AG04450 (cell line): ENCODE data around the gene TSPAN4. TPM values are rescaled to one million over a fixed set of nuclear protein-coding genes. Genes with fewer than 3 reads are reported as not detected.

Experiments
- CTCF ChIA-PET: fragments of 300-600, 350-600 bp; formaldehyde crosslinking; extraction: SDS; loops from one replicate; lab custom pipeline; 2022; ENCODE audit warnings: antibody characterized with exemption, inconsistent platforms; lab: Charles Lee
- POLR2A ChIA-PET: fragments of 350-600 bp; formaldehyde crosslinking; extraction: SDS; loops from one replicate; lab custom pipeline; 2021; ENCODE audit warnings: antibody characterized with exemption, inconsistent platforms; lab: Yijun Ruan, JAX
- DNase-seq: peaks from one replicate; pipeline ENCODE4 v3.0.0-alpha.2; 2011; ENCODE audit warnings: low read depth, low spot score
- H3K27ac ChIP-seq: one replicate; pipeline ENCODE4 v1.5.1; 2012; ENCODE audit warnings: low read depth, low read length, control low read depth
- H3K27me3 ChIP-seq: one replicate; pipeline ENCODE4 v1.6.0; 2012; ENCODE audit warnings: low read length; ENCODE audit not compliant: control insufficient read depth, insufficient read depth
- H3K4me3 ChIP-seq: 2 replicates; pipeline ENCODE4 v1.5.1; 2011; ENCODE audit warnings: mild to moderate bottlenecking, low read depth, low read length, control low read depth
- H3K9me3 ChIP-seq: 2 replicates; pipeline ENCODE4 v1.5.1; 2012; ENCODE audit warnings: low read length; ENCODE audit not compliant: control insufficient read depth, insufficient read depth
- CTCF ChIP-seq: IDR thresholded peaks from 2 replicates; pipeline ENCODE4 v1.5.1; 2011; ENCODE audit warnings: low read depth, low read length, control low read depth, inconsistent platforms
- polyA plus RNA-seq: library from polyadenylated mRNA; depleted of rRNA; stranded (reverse); fragments of >200 nt; gene quantifications from 2 replicates; pipeline ENCODE4 v1.2.3, GENCODE V29; 2011

TSPAN4 gene
- polyA plus RNA-seq, 1 experiment: 92.6 TPM

GRCh38 chr11:843086-843734, 558 bp downstream of the TSPAN4 start:
- ChIA-PET POLR2A (interaction anchor here (0.8 to 3.1 kb wide), 9 partner anchors 10 to 798 kb away, joined by 3 to 66 read pairs (median 6); partner anchors contain the start of genes CD151, PNPLA2 and RPLP2), CTCF (no interaction called here)
- Histone ChIP-seq H3K27ac (peak overlapping the region; percentile 97), H3K4me3 (peak overlapping the region; percentile 71), H3K9me3 (no peaks in the 10 kb centered on the region; the same call in 1 of the 2 replicates), H3K27me3 (no peaks in the 10 kb centered on the region)
- TF ChIP-seq CTCF: peak; percentile 4; the same call in 1 of the 2 replicates
- DNase-seq: no peak

GRCh38 chr11:843818-844692, 1.4 kb downstream of the TSPAN4 start:
- peak overlapping the region; percentile 71 for H3K4me3 ChIP-seq
- H3K27me3 ChIP-seq: no peaks in the 10 kb centered on the region
- H3K27ac ChIP-seq: peak overlapping the region; percentile 97
- DNase-seq: peak; percentile 79
- no peaks in the 10 kb centered on the region; the same call in 1 of the 2 replicates for H3K9me3 ChIP-seq
- ChIA-PET POLR2A (interaction anchor here (1.3 to 3.1 kb wide), 6 partner anchors 11 to 35 kb away, joined by 3 to 66 read pairs (median 14); partner anchors contain the start of genes CD151, PNPLA2 and RPLP2), CTCF (no interaction called here)
- no peak for TF ChIP-seq CTCF

GRCh38 chr11:844693-845644, 2.3 kb downstream of the TSPAN4 start:
- no peaks in the 10 kb centered on the region for H3K27me3 ChIP-seq
- DNase-seq: peak; percentile 71
- POLR2A ChIA-PET: interaction anchor here (1.2 to 3.1 kb wide), 6 partner anchors 12 to 36 kb away, joined by 3 to 66 read pairs (median 14); partner anchors contain the start of genes CD151, PNPLA2 and RPLP2
- H3K9me3 ChIP-seq: no peaks in the 10 kb centered on the region; the same call in 1 of the 2 replicates
- no peak for TF ChIP-seq CTCF
- H3K27ac ChIP-seq: peak overlapping the region; percentile 97
- CTCF ChIA-PET: no interaction called here
- peak overlapping the region; percentile 71 for H3K4me3 ChIP-seq

- POLR2A ChIA-PET: interaction anchor here (0.8 to 1.6 kb wide), 4 partner anchors 14 to 27 kb away, joined by 4 to 6 read pairs (median 4); partner anchors contain the start of gene PNPLA2
- Histone ChIP-seq H3K27ac (peak overlapping the region; percentile 97), H3K4me3 (peak overlapping the region; percentile 27; the same call in 1 of the 2 replicates), H3K9me3 (no peaks in the 10 kb centered on the region; the same call in 1 of the 2 replicates), H3K27me3 (no peaks in the 10 kb centered on the region)
- DNase-seq: no peak
- no peak for TF ChIP-seq CTCF
- CTCF ChIA-PET: no interaction called here
Measured at GRCh38 chr11:845872-846495, 3.3 kb downstream of the TSPAN4 start.
